ENCODE measurements around the gene BPIFB3.
A peak's percentile ranks its signal among the peaks of the same experiment; 100 is the strongest.
"Not testable (repeated sequence)": the region's sequence is repeated elsewhere in the genome, so short reads cannot be mapped to it uniquely, and the experiment has no call there.

BPIFB3 gene

GRCh38 chr20:33083544-33084340 lies 30.0 kb downstream of the BPIFB3 start:
- DNase-seq (ENCODE audit: low read depth in 2 of 2): no peak

- DNase-seq (ENCODE audit: low read depth in 2 of 2): no peak
Measured at GRCh38 chr20:33084722-33085121, 31.0 kb downstream of the BPIFB3 start.

DNA sequence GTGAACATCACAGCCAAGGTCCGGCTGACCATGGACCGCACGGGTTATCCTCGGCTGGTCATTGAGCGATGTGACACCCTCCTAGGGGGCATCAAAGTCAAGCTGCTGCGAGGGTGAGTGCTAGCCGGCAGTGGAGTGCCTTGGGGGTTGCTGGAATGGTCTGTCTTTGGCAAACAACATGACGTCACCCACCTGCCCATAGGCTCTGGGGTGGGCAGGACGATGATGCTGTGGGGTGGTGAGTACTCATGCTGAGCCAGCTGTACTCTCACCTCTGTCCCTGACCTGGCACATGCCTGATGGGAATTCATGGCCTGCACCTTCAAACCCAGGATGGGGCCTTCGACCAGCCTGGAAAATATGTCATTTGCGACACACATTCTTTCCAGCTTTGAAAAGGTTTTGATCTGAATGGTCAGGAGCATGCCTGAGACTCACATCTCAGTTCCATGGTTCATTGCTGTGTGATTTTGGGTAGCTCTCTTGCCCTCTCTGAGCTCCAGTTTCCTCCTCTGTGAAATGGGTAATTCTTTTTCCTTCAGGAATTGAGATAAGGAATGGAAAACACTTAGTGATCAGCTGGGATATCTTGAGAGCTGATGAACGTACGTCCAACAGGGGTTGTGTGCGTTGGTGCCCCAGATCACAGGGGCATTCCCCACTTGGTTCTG lies 32.5 kb downstream of the BPIFB3 start:
- no peak for DNase-seq (ENCODE audit: low read depth in 2 of 2)

DNA sequence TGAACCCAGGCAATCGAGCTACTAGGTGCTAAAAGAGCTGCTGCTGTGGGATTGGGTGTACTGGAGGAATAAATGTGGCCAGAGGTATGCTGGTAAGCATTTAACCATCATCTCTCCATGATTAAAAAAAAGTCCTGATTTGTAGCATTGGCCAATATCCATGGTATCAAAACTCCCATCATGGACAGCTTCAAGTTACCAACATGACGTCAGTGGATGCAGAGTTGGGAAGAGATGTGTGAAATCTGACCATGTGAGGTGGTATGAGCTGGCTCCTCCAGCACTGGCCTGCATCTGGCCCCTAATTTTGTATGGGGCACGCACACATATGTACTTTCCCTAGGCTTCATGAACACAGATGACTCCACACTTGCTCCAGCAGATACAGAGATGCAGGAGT lies 37.4 kb downstream of the BPIFB3 start:
- DNase-seq (ENCODE audit: low read depth in 2 of 2): no peak

DNA sequence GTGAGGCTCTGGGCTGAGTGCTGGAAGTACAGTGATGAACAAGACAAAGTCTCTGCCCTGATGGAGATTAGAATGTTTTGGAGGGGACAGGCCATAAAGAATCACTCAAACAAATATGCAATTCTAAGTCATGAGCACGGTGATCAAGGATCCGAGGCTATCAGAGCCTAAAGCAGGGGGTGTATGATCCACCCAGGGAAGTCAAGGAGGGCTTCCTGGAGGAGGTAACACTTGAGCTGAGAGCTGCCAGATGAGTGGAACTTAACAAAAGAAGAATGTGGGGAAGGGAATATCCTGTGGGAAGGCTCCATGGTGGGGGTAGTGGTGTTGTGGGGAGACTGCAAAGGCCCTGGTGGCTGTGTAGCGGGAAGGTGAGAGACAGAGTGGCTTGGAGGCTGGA lies 38.0 kb downstream of the BPIFB3 start:
- no peak for DNase-seq (ENCODE audit: low read depth in 2 of 2)

GRCh38 chr20:33092361-33092760 lies 38.7 kb downstream of the BPIFB3 start:
- DNase-seq (ENCODE audit: low read depth in 2 of 2): no peak

GRCh38 chr20:33093074-33093473 lies 39.4 kb downstream of the BPIFB3 start:
- no peak for DNase-seq (ENCODE audit: low read depth in 2 of 2)

DNA sequence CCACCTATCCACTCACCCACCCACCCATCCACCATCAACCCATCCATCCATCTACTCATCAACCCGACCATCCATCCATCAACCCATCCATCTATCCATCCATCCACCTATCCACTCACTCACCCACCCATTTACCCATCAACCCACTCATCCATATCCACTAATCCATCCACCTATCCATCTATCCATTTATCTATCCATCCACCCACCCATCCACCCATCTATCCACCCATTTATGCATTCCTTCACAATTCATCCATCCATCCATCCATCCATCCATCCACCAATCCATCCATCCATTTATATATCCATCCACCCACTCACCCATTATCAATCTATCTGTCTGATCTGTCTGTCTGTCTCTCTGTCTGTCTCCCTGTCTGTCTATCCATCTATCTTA lies 39.9 kb downstream of the BPIFB3 start:
- DNase-seq (ENCODE audit: low read depth in 2 of 2): no peak

DNA sequence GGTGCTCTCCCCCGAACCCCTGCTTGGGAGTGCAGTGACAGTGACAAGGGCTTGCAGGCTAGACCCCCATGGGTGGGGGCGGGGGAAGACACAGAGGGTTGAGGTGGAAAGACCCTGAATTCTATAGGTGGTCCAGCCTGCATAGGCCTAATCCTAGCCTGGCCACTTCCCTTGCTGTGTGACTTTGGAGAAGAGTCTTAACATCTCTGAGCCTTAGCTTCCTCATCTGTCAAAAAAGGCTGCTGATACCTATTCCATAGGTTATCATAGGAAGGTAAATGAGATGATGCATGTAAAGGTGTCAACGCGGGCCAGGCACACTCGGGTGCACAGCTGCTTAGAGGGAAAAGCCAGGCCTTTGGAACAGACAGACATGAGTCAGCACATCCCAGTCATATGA lies 41.5 kb downstream of the BPIFB3 start:
- no peak for DNase-seq (ENCODE audit: low read depth in 2 of 2)

- peak; percentile 5 to 28 for DNase-seq (ENCODE audit: low read depth in 2 of 2)
Measured at GRCh38 chr20:33095902-33096584, 42.3 kb downstream of the BPIFB3 start.

DNA sequence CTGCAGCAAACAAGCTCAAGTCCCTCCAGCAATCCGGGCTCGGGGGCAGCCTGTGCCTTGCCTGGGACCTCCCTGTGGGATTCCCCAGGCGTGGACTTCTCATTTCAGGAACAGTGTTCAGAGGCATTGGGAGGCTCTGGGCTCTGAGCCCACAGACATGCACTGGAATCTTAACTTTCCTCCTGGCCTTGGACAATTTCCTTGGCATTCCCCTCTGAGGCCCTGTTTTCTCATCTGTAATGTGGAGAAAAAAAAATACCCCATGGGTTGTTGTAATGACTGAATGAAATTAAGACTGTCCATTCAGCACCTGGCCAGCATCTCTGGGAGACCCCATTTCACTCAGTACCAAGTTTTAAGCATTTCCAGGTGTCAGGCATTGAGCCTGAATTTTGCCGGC lies 43.3 kb downstream of the BPIFB3 start:
- DNase-seq (ENCODE audit: low read depth in 2 of 2): no peak

GRCh38 chr20:33099843-33100538 lies 46.3 kb downstream of the BPIFB3 start:
- no peak for DNase-seq (ENCODE audit: low read depth in 2 of 2)

- DNase-seq (ENCODE audit: low read depth in 2 of 2): no peak
Measured at GRCh38 chr20:33103556-33103955, 49.9 kb downstream of the BPIFB3 start.

DNA sequence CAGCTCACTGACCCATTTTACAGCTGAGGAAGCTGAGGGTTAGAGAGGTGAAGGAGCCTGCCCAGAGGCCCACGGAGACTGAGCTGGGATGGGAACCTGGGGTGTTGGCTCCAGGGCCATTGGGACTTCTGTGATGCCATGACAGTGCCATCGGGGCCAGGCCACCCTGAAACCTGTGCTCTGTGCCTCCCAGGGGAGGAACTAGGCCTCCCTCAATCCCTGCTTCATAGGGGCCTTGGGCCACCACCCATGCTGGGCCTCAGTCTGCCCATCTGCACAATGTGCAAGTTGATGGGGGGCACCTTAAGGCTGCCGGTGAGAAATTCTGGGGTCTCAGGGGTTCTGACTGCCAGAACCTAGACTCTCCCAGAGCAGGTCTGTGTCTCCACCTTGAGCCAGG lies 50.6 kb downstream of the BPIFB3 start:
- no peak for DNase-seq (ENCODE audit: low read depth in 2 of 2)

- no peak for DNase-seq (ENCODE audit: low read depth in 2 of 2)
Measured at GRCh38 chr20:33105316-33105924, 51.7 kb downstream of the BPIFB3 start.

DNA sequence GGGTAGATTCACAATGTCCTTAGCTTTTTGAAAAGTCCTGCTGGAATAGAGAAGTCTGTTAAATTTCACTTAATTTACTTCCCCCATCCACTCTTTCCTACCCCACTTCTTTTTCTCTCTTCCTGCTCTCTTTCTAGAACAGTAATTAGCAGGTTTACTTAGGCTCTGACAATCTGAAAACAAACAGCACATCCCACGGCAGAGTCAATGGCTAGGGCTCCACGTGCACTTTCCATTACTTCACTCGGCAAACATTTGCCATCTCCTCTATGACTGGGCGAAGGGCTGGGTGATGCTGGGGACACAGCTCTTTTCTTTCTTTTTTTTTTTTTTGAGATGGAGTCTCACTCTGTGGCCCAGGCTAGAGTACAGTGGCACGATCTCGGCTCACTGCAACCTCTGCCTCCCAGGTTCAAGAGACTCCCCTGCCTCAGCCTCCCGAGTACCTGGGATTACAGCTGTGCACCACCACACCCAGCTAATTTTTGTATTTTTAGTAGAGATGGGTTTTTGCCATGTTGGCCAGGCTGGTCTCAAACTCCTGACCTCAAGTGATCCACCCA lies 52.4 kb downstream of the BPIFB3 start:
- not testable (repeated sequence) for DNase-seq (ENCODE audit: low read depth in 2 of 2)

DNA sequence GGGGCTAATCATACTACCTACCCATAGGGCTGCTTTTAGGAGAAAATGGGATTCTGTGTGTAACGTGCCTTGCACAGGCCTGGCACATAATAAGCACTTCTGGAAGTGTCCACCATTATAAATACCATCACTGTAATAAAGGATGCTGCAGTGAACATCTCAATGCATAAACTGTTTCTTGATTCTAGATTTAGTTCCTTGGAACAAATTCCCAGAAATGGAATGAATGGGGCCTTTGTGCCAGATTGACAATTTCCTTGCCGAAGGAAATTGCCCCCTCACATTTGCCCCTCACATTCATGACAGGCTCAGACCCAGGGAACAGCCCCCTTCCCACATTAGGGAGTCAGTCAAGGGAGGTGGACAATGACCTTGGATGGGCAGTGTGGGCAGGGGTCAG lies 55.0 kb downstream of the BPIFB3 start:
- no peak for DNase-seq (ENCODE audit: low read depth in 2 of 2)

- DNase-seq (ENCODE audit: low read depth in 2 of 2): no peak
Measured at GRCh38 chr20:33110147-33110825, 56.6 kb downstream of the BPIFB3 start.

- DNase-seq (ENCODE audit: low read depth in 2 of 2): no peak
Measured at GRCh38 chr20:33111306-33111705, 57.6 kb downstream of the BPIFB3 start.

DNA sequence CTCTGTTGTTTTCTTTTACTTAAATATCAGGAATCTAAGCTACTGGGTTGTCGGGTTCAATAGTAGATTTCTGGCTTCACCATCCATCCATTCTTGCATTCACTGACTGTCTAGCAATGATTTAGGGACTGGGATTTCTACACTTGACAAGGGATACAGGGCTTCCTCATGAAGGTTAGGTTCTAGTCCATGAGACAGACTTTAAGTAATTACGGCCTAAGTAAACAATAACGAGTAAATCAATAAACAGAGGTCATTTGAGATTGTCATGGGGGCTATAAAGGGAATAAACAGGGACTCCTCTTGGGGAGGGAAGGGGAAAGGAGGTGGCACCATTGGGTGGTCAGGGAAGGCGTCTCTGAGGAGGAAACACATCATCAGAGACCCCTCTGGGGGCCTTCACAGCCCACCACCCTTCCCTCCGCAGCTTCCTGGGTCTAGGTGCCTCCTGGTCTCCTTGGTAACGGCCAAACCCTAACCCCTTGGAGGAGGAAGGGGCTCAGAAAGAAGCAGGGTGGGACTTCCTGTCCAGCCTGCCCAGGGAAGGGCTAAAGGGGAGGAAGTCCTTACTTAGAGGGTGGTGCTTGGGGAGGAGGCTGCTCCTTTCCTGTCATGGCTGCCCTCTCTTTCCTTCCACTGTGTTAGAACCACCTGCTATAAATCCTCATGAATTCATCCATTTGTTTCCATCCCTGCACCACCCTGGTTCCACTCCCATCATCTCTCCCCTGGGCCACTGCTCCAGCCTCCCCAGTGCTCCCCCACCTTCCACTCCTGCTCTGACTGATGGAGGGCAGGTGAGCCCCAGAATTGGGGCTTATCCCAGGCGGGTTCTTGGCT lies 59.1 kb downstream of the BPIFB3 start:
- DNase-seq (ENCODE audit: low read depth in 2 of 2): no peak

Data from stimulated activated CD4-positive, alpha-beta T cell treated with anti-CD3 and anti-CD28 coated beads, Interleukin-1b, Interleukin-23, amount 100 ng/mL, for 4 hours (primary cell).